H1 (cell line): ENCODE measurements around the gene A2ML1. TPM values are rescaled to one million over a fixed set of nuclear protein-coding genes. Genes with fewer than 3 reads are reported as not detected.

Experiments
- CTCF ChIA-PET: fragments of 300-600 bp; sonication (Branson Sonifier 250); formaldehyde crosslinking; loops from one replicate; lab custom pipeline; 2021; ENCODE audit not compliant: partially characterized antibody; lab: Charles Lee
- POLR2A ChIA-PET: fragments of 300-600 bp; sonication (Branson Sonifier 250); formaldehyde crosslinking; loops from one replicate; lab custom pipeline; 2021; ENCODE audit warnings: inconsistent platforms; ENCODE audit not compliant: partially characterized antibody; lab: Charles Lee
- DNase-seq, 2 experiments: peaks; one replicate each; pipeline versions ENCODE4 v3.0.0 to v3.0.0-alpha.2; 2010 to 2022; ENCODE audit warnings: low spot score in 2 of 2, low read depth in 1 of 2, mixed read lengths in 1 of 2
- FAIRE-seq: peaks from 2 replicates; lab custom pipeline; 2011; peaks lifted over from hg19 to GRCh38; lab: Jason Lieb, UNC
- H2AFZ ChIP-seq: 2 replicates; pipeline ENCODE4 v1.8.1; 2012; ENCODE audit warnings: low read length, inconsistent platforms
- H2AK5ac ChIP-seq: 2 replicates; pipeline ENCODE4 v1.6.1; 2013; ENCODE audit warnings: low read depth, low read length
- H2BK120ac ChIP-seq: replicated peaks from 2 replicates; pipeline ENCODE3; 2013; ENCODE audit warnings: low read depth, low read length, inconsistent platforms
- H2BK12ac ChIP-seq: 2 replicates; pipeline ENCODE4 v1.6.1; 2013; ENCODE audit warnings: low read depth, low read length
- H2BK15ac ChIP-seq: 2 replicates; pipeline ENCODE4 v1.6.1; 2013; ENCODE audit warnings: low read length
- H2BK20ac ChIP-seq: 2 replicates; pipeline ENCODE4 v1.6.1; 2013; ENCODE audit warnings: low read length
- H2BK5ac ChIP-seq: 2 replicates; pipeline ENCODE4 v1.6.1; 2013; ENCODE audit warnings: low read depth, low read length
- H3K14ac ChIP-seq: 2 replicates; pipeline ENCODE4 v1.6.1; 2013; ENCODE audit warnings: inconsistent platforms; ENCODE audit not compliant: insufficient read length
- H3K18ac ChIP-seq: 2 replicates; pipeline ENCODE4 v1.6.1; 2013; ENCODE audit warnings: low read length; ENCODE audit errors: extremely low read depth
- H3K23ac ChIP-seq: 2 replicates; pipeline ENCODE4 v1.6.1; 2013; ENCODE audit warnings: inconsistent platforms; ENCODE audit not compliant: insufficient read length
- H3K23me2 ChIP-seq: 2 replicates; pipeline ENCODE4 v1.6.1; 2013; ENCODE audit warnings: low read depth, low read length
- H3K27ac ChIP-seq: 2 replicates; pipeline ENCODE4 v1.6.1; 2011; ENCODE audit warnings: low read depth, low read length, inconsistent platforms
- H3K27me3 ChIP-seq, 4 experiments: replicated peaks in 1 of 4; 1 replicate in 1 of 4; 2 replicates in 3 of 4; pipeline versions ENCODE4 v1.6.1 to v1.8.1; 2011 to 2013; ENCODE audit warnings: low read length in 3 of 4, mild to moderate bottlenecking in 3 of 4, inconsistent platforms in 2 of 4, mixed read lengths in 2 of 4, moderate library complexity in 1 of 4; ENCODE audit not compliant: control insufficient read depth in 3 of 4, insufficient read depth in 3 of 4; ENCODE audit errors: extremely low read depth in 1 of 4
- H3K36me3 ChIP-seq, 4 experiments: 2 replicates each; pipeline versions ENCODE4 v1.6.1 to v1.8.1; 2011 to 2013; ENCODE audit warnings: mild to moderate bottlenecking in 4 of 4, low read length in 3 of 4, moderate library complexity in 2 of 4, control low read depth in 1 of 4, inconsistent platforms in 1 of 4; ENCODE audit not compliant: insufficient read depth in 4 of 4, control insufficient read depth in 2 of 4
- H3K4ac ChIP-seq: replicated peaks from 2 replicates; pipeline ENCODE3; 2013; ENCODE audit warnings: low read length, low read depth, mixed read lengths, inconsistent platforms; ENCODE audit not compliant: insufficient read length
- H3K4me1 ChIP-seq, 4 experiments: replicated peaks in 1 of 4; 1 replicate in 1 of 4; 2 replicates in 3 of 4; pipeline versions ENCODE4 v1.6.1 to v1.8.1; 2011 to 2013; ENCODE audit warnings: low read length in 3 of 4, inconsistent platforms in 2 of 4, mixed read lengths in 1 of 4; ENCODE audit not compliant: insufficient read depth in 4 of 4, control insufficient read depth in 3 of 4
- H3K4me2 ChIP-seq, 2 experiments: 2 replicates each; pipeline versions ENCODE4 v1.6.1 to v1.8.1; 2011 to 2013; ENCODE audit warnings: low read depth in 2 of 2, low read length in 2 of 2, control low read depth in 1 of 2, inconsistent platforms in 1 of 2, mild to moderate bottlenecking in 1 of 2; ENCODE audit not compliant: insufficient read depth in 1 of 2
- H3K4me3 ChIP-seq, 4 experiments: fragments of 200-600, 300-600 bp in 1 of 4; sonication (generic), shearing (Covaris generic), sonication (Bioruptor Twin) in 1 of 4; 2 replicates each; pipeline versions ENCODE4 v1.5.1 to v1.8.1; 2011 to 2016; ENCODE audit warnings: low read length in 4 of 4, low read depth in 3 of 4, control low read depth in 2 of 4, inconsistent platforms in 2 of 4, mild to moderate bottlenecking in 2 of 4, mixed read lengths in 1 of 4, moderate library complexity in 1 of 4; ENCODE audit not compliant: insufficient read depth in 2 of 4; ENCODE audit errors: extremely low read depth in 1 of 4
- H3K56ac ChIP-seq: replicated peaks from 2 replicates; pipeline ENCODE3; 2013; ENCODE audit warnings: low read depth, mild to moderate bottlenecking, mixed read lengths, low read length, inconsistent platforms; ENCODE audit not compliant: insufficient read length
- H3K79me1 ChIP-seq: 2 replicates; pipeline ENCODE4 v1.6.1; 2013; ENCODE audit warnings: low read depth, low read length, control low read depth
- H3K79me2 ChIP-seq, 2 experiments: 2 replicates each; pipeline versions ENCODE4 v1.6.1 to v1.8.1; 2012 to 2013; ENCODE audit warnings: low read length in 2 of 2, mild to moderate bottlenecking in 2 of 2, inconsistent platforms in 1 of 2; ENCODE audit not compliant: insufficient read depth in 2 of 2, control insufficient read depth in 1 of 2
- H3K9ac ChIP-seq, 4 experiments: replicated peaks in 1 of 4; 1 replicate in 1 of 4; 2 replicates in 3 of 4; pipeline versions ENCODE4 v1.6.1 to v1.8.1; 2011 to 2013; ENCODE audit warnings: low read depth in 3 of 4, low read length in 3 of 4, control low read depth in 2 of 4, mild to moderate bottlenecking in 2 of 4, moderate library complexity in 2 of 4, inconsistent platforms in 1 of 4; ENCODE audit errors: extremely low read depth in 1 of 4
- H3K9me3 ChIP-seq, 2 experiments: 2 replicates each; pipeline versions ENCODE4 v1.6.1 to v1.8.1; 2012 to 2013; ENCODE audit warnings: mild to moderate bottlenecking in 2 of 2, moderate library complexity in 2 of 2, control low read depth in 1 of 2, inconsistent platforms in 1 of 2, low read depth in 1 of 2, low read length in 1 of 2, mixed read lengths in 1 of 2; ENCODE audit not compliant: insufficient read depth in 2 of 2
- H4K20me1 ChIP-seq, 2 experiments: replicated peaks in 1 of 2; 2 replicates each; pipeline versions ENCODE3 to v1.8.1; 2011 to 2013; ENCODE audit warnings: inconsistent platforms in 2 of 2, low read length in 2 of 2, mild to moderate bottlenecking in 1 of 2; ENCODE audit not compliant: insufficient read depth in 2 of 2, control insufficient read depth in 1 of 2
- H4K5ac ChIP-seq: 2 replicates; pipeline ENCODE4 v1.6.1; 2013; ENCODE audit warnings: low read length, low read depth, mixed read lengths, inconsistent platforms; ENCODE audit not compliant: insufficient read length
- H4K8ac ChIP-seq: 2 replicates; pipeline ENCODE4 v1.8.0; 2013; ENCODE audit warnings: mild to moderate bottlenecking, moderate library complexity, low read length, inconsistent platforms; ENCODE audit not compliant: insufficient read depth; ENCODE audit errors: extremely low read depth
- H4K91ac ChIP-seq: replicated peaks from 2 replicates; pipeline ENCODE3; 2013; ENCODE audit warnings: low read length, mixed read lengths, inconsistent platforms; ENCODE audit not compliant: insufficient read length
- FOSL1 ChIP-seq: IDR thresholded peaks from 2 replicates; pipeline ENCODE4 v1.6.1; 2011; ENCODE audit warnings: mild to moderate bottlenecking, low read depth, low read length, moderate library complexity; ENCODE audit not compliant: insufficient read depth
- JUND ChIP-seq: IDR thresholded peaks from 2 replicates; pipeline ENCODE4 v1.6.1; 2011; ENCODE audit warnings: mild to moderate bottlenecking, improper control_type of control experiment, low read length
- KDM4A ChIP-seq: IDR thresholded peaks from one replicate; pipeline ENCODE4 v1.7.1; 2012; ENCODE audit warnings: low read depth, mild to moderate bottlenecking, moderate library complexity, low read length, inconsistent platforms; ENCODE audit not compliant: severe bottlenecking
- MAFK ChIP-seq: IDR thresholded peaks from 2 replicates; pipeline ENCODE4 v1.6.1; 2012; ENCODE audit warnings: low read depth, mild to moderate bottlenecking, improper control_type of control experiment, low read length
- NRF1 ChIP-seq: IDR thresholded peaks from 2 replicates; pipeline ENCODE4 v1.6.1; 2011; ENCODE audit warnings: mild to moderate bottlenecking, low read depth, low read length, improper control_type of control experiment
- POLR2A ChIP-seq, 2 experiments: IDR thresholded peaks; 1 replicate in 1 of 2; 2 replicates in 1 of 2; pipeline ENCODE4 v1.6.1; 2011; ENCODE audit warnings: low read depth in 2 of 2, low read length in 2 of 2, mild to moderate bottlenecking in 2 of 2; ENCODE audit errors: control extremely low read depth in 1 of 2
- SP4 ChIP-seq: IDR thresholded peaks from 2 replicates; pipeline ENCODE4 v1.6.1; 2012; ENCODE audit warnings: low read length, inconsistent platforms
- TAF1 ChIP-seq: IDR thresholded peaks from 2 replicates; pipeline ENCODE4 v1.6.1; 2011; ENCODE audit warnings: mild to moderate bottlenecking, low read depth, low read length
- TBP ChIP-seq: IDR thresholded peaks from 2 replicates; pipeline ENCODE4 v1.6.1; 2011; ENCODE audit warnings: low read depth, low read length, improper control_type of control experiment
- WGBS, 2 experiments: shearing (Covaris generic) in 1 of 2; methylation state at CpG; one replicate each; pipeline versions ENCODE4 v1.1.6 to v1.1.7; 2013 to 2015; ENCODE audit warnings: low lambda C conversion rate in 2 of 2, mixed read lengths in 2 of 2, inconsistent platforms in 1 of 2, low coverage in 1 of 2, missing lambda C conversion rate in 1 of 2; ENCODE audit not compliant: insufficient replicate concordance in 2 of 2, insufficient coverage in 1 of 2, insufficient read length in 1 of 2; ENCODE audit errors: extremely low coverage in 1 of 2, missing lambda C conversion rate in 1 of 2; 5-methylcytosine and 5-hydroxymethylcytosine counted together
- polyA plus RNA-seq, 7 experiments: library from polyadenylated mRNA; depleted of rRNA in 3 of 7; stranded (reverse) in 5 of 7; unstranded in 2 of 7; fragments of >200 nt in 5 of 7; fragments of 200-250 nt in 2 of 7; gene quantifications; 1 replicate in 5 of 7; 2 replicates in 1 of 7; 4 replicates in 1 of 7; pipeline versions ENCODE4 v1.2.1 to v1.2.3, GENCODE V29; 2011 to 2013; ENCODE audit warnings: missing spikeins in 2 of 7, mixed read lengths in 2 of 7
- total RNA-seq: library from RNA; stranded (reverse); fragmentation: NEBNext Ultra II Directional; extraction: Animal tissue kit (Norgen Biotek cat#: 25700); gene quantifications from 2 replicates; pipeline ENCODE4 v1.2.1, GENCODE V29; 2021

Gene A2ML1
- total and polyA plus RNA-seq, 2 of the 8 experiments (the other 6 are each of a cell fraction or from before 2014, with no cell fraction given): 10.2 to 10.3 TPM

GRCh38 chr12:8899830-8900229 lies 77.4 kb downstream of the A2ML1 start:
- Histone ChIP-seq H4K91ac (no peak overlapping the region), H3K27ac (no peak overlapping the region), H3K79me1 (0 out of 2 replicates have a peak, but pooled peaks cover 2% of the 10 kb centered on the region), H2BK15ac (no peak overlapping the region), H3K27me3 (no peaks in the 10 kb centered on the region), H4K20me1 (no peaks in the 10 kb centered on the region), H3K56ac (no peak overlapping the region), H3K9ac (no peak overlapping the region), H3K4ac (no peak overlapping the region), H3K4me2 (no peak overlapping the region), H4K5ac (no peak overlapping the region), H2BK5ac (no peak overlapping the region), H2AFZ (no peak overlapping the region), H3K79me2 (no peaks in the 10 kb centered on the region), H2BK120ac (no peak overlapping the region), H3K23me2 (no peaks in the 10 kb centered on the region), H3K4me3 (no peak overlapping the region), H3K23ac (no peak overlapping the region), H2AK5ac (no peak overlapping the region), H3K14ac (no peak overlapping the region), H3K4me1 (0 out of 7 replicates have a peak, but pooled peaks cover 0 to 2% (median 0%) of the 10 kb centered on the region in 4 experiments), H3K18ac (no peak overlapping the region), H3K9me3 (peaks cover 6 to 9% of the 10 kb centered on the region in 2 experiments; a peak in 2 of 4 replicates), H2BK20ac (no peak overlapping the region), H4K8ac (no peak overlapping the region), H2BK12ac (no peak overlapping the region), H3K36me3 (no peaks in the 10 kb centered on the region; a peak in 2 of 8 replicates)
- 89% methylated on average over 6 of the region's 6 CpGs; no CpG with 5 or more reads in 1 of the 2 experiments for WGBS, 2 experiments
- ChIA-PET POLR2A (interaction anchor here (1.3 kb wide), 1 partner anchor 12 kb away, joined by 4 read pairs; no protein-coding TSS in a partner anchor), CTCF (no interaction called here)
- FAIRE-seq (no peak), DNase-seq (no peak)
- TF ChIP-seq JUND (no peak), MAFK (no peak), FOSL1 (no peak), NRF1 (no peak), TBP (no peak), TAF1 (no peak), SP4 (no peak), POLR2A (IDR thresholded peaks at IDR 0.05; ENCODE audit: control extremely low read depth in 1 of 2, low read depth in 2 of 2, low read length in 2 of 2) (no peak), KDM4A (no peak)
